IPS DF 4.7 (cell line): Measurements from ENCODE around the gene ABCF1.

Experiments used
- DNase-seq: peaks from one replicate; pipeline ENCODE4 v3.0.0-alpha.2; 2013; ENCODE audit warnings: low spot score; ENCODE audit errors: extremely low read depth

The ABCF1 gene

DNA sequence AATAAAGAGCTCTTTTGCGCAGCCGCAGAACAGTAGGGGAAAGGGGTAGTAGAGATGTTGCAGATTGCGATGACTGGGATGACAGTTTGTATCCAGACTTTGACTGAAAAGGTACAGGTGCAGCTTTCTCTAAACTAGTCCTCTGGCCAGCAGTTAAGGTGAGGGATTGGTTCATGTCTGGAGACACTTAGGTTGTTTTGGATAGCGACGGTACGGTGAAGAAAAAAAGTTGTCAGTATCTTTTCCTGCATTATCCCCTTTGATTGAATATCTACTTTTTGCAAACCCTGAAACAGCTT, 13.6 kb upstream of the ABCF1 start:
- no peak for DNase-seq

DNA sequence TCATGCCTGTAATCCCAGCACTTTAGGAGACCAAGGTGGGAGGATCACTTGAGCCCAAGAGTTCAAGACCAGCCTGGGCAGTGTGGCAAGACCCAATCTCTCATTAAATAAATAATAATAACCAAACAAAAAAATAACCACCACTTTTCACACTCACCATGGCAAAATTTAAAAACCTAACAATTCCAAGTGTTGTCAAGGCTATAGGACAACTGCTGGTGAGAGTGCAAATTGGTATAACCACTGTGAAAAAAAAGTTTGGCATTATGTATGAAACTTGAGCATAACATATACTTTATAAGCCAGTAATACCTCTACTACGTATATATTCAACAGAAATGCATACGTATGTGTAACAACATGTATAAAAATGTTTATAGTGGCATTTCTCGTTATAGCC, 10.3 kb upstream of the ABCF1 start:
- no peak for DNase-seq

DNA sequence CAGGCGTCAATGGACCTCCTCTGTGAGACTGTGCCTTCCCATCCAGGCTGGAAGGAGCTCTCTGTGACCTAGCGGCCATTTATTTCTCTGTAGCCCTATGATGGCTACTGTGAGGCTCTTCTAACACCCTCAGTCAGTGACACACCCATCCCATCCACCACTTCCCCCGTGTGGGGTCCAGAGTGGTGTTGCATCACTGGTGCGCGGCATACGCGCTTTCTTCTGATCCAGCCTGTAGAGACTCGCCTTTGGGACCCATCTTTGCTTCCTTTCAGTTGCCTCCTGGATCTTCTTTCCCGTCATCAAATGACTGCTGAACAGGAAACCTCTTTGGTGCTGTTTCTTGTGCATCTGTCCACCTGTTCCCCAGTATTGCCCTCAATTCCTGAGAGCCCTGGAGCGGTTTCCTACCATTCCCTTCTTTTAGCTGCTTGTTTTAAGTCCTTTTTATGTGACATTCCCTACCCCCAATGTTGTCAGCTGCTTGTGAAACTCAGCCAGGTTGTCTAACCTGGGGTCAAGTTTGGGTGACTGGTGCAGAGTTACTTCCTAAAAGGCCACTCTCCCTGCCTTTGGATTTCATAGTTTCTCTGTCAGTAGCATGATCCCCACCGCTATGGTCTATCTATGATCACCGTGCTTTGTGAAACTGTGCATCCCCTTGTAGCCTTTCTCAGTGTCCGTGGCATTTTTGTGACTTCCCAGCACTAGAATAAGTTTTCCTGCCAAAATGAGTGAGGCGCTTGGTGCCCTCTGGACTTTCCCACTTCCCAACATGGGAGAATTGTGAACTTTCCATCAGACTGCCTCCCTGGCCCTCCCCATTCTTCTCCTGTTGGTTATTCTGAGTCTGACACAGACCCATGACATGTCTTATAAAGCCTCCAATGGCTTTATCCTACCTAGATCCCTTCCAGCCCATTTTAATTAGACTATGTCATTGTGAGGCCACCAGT, 8.5 kb upstream of the ABCF1 start:
- DNase-seq = no peak

DNA sequence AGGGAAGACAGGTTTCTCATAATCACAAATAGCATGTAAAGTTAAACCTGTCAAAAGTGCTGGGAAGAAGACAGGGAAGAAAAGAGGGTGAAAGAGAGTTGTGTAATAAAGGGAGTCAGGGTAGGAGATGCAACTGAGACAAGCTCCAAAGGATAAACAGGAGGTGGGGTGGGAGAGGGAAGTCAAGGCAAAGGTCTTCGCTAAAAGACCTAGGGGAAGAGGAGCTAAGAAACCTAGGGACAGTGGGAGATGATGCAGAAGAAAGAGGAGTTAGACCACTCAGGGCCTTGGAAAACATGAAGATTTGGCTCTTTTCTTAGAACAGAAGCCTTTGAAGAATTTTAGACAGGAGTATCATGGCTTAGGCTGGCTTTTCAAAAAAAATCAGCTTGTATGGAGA, 7.1 kb upstream of the ABCF1 start:
- no peak for DNase-seq

DNA sequence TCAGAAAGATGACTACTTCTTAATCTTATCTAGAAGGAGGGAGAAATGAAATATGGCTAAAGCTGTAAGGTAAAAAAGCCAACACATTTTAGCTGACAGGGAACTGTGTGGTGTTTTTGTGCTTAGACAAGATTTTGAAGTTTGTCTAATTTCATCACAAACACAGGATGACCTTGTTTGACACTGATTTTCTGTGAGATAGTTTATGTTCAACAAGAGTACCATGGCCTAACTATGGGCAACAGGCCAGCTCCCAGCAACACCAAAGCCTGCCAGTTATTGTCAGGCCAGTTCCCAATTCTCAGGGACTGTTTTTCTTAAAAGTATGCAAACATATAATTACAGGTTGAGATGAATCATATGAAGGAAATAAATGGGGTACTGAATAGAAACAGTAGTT, 5.5 kb upstream of the ABCF1 start:
- DNase-seq = no peak

DNA sequence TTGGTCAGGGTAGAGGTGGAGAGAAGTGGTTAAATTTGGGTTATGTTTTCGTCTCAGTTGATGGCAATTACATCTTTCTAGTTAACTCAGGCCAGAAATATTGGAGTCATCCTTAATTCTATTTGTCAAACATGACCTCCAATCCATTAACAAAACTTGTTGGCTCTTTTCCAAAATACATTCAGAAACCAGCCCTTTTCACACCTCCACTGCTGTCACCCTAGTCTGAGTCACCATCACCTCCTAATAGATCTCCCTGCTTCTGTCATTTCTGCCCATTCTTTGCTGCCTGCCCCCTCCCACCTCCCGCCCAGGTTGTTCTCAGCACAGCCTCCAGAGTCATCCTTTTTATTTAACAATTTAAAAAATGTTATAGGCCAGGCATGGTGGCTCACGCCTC, 3.0 kb upstream of the ABCF1 start:
- DNase-seq = no peak

DNA sequence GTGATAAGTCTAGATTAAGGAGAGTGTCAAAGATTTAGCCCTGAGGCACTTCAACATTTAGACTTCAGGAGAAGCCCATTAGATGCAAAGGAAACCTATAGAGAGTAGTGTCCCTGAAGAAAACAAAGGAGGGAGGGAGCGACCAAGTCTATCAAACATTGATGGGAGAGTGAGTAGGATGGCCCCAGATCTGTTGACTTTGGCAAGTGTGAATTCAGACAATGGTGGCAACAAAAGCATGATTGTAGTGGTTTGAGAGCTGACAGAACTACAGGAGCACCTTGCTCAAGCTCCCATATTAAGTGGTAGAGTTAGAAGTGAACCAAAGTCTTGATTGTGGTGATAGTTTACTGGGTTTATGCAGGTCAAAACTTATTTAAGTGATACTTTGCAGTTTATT, 979 bp upstream of the ABCF1 start:
- DNase-seq = no peak

DNA sequence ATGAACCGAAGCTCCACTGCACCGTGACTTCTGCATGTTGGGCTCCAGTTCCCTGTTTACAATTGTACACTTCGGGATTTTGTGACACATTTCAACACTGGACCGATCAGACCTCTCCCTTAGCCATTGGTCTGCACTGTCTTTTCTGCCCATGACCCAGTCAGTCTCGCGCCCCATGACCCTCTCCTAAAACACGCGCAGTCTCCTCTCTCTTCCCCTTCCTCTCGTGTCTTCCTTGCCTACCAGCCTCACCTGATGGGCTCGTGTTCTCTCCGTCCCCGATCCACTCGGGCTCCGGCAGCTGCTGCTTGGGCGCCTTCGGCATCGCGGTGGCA, 535 bp upstream of the ABCF1 start:
- no peak for DNase-seq

DNA sequence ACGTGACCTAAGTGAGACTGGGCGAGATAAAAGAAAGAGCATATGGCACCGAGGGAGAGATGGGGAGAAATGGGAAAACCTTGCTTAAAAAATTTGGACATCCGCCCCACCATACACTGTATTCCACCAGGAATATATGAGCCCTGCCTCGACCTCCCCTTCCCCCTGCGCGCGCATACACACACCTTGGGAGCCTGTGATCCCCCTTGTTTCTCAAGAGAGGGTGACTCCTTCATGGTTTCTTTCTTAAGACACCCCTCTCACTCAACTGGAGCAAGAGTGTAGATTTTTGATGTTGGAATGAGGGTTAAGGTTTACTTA, 480 bp downstream of the ABCF1 start:
- DNase-seq = no peak

DNA sequence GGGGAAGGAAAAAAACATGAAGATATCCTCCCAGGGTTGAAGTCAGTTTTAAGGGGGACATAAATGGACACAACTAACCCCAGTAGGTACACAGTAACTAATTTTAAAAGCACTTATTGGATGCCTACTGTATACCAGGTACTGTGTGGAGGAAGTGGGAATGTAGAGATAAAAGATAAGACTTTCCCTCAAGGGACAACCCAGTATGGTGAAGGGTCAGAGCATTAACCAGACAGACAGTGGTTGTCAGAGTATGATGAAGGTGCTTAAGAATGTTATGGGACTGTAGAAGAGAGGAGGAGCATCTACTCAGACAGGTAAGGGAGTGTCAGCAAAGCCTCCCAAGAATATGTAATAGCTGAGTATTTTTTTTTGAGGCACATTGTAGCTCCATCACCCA, 906 bp downstream of the ABCF1 start:
- DNase-seq = no peak

DNA sequence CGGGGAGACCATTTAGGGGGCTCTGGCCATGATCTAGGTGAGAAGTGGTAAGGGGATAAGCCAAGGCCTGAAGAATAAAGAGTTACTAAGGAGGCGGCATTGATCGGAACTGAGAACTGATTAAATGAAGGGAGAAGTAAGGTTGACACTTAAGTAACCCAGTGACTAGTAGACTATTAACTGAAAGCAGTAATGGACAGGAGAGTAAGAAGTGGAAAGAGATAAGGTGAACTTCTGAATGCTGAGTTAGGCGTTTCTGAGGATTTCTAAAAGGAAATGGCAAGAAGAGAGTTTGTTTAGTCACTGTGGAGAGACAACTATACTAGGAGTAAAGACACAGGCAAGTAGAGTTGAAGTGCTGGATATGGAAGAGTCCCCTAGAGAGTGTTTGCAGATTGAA, 1.9 kb downstream of the ABCF1 start:
- DNase-seq = no peak

DNA sequence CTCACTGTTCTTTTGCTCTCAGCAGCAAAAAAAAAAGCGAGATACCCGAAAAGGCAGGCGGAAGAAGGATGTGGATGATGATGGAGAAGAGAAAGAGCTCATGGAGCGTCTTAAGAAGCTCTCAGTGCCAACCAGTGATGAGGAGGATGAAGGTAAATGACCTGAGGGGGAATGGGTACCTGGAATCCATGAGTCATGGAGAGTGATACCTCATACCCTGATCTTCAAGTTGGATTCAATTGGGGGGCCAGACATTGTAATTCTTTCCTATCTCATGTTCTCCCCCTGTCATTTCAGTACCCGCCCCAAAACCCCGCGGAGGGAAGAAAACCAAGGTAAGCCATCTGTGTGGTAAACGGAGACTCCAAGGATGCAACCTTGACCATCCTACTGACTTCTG, 6.8 kb downstream of the ABCF1 start:
- DNase-seq = no peak

DNA sequence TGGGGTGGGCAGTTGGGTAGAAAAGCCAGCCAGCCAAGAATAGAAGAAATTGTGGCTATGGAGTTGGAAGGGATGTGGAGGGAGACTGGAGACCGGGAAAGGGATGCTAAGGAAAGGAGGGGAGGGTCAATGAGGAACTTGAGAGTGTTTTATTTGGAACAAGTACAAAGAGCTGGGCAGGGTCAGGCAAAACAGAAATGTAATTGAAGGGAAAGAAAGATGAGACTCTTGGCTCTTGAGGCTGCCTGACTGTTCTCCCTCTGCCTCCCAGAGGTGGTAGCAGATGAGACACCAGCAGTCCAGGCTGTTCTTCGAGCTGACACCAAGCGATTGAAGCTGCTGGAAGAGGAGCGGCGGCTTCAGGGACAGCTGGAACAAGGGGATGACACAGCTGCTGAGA, 12.7 kb downstream of the ABCF1 start:
- no peak for DNase-seq

DNA sequence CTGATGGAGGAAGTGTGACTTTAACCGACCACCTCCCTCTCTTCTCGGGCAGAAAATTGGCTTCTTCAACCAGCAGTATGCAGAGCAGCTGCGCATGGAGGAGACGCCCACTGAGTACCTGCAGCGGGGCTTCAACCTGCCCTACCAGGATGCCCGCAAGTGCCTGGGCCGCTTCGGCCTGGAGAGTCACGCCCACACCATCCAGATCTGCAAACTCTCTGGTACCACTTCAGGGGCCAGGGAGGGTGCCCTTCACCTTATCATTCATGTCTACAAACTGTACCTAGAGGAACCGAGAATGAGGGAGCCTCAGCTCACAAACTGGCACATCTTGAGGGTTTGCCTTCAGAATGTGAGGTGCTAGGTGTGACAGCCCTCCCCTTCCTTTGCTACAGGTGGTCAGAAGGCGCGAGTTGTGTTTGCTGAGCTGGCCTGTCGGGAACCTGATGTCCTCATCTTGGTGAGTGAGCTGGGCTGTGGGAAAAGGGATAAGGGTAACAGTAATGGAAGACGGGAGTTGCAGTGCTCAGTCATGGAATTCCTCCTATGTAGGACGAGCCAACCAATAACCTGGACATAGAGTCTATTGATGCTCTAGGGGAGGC, 18.6 kb downstream of the ABCF1 start:
- no peak for DNase-seq

DNA sequence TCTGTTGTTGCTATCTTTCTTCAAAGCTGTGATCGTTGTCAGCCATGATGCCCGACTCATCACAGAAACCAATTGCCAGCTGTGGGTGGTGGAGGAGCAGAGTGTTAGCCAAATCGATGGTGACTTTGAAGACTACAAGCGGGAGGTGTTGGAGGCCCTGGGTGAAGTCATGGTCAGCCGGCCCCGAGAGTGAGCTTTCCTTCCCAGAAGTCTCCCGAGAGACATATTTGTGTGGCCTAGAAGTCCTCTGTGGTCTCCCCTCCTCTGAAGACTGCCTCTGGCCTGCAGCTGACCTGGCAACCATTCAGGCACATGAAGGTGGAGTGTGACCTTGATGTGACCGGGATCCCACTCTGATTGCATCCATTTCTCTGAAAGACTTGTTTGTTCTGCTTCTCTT, 19.3 kb downstream of the ABCF1 start:
- DNase-seq = no peak

DNA sequence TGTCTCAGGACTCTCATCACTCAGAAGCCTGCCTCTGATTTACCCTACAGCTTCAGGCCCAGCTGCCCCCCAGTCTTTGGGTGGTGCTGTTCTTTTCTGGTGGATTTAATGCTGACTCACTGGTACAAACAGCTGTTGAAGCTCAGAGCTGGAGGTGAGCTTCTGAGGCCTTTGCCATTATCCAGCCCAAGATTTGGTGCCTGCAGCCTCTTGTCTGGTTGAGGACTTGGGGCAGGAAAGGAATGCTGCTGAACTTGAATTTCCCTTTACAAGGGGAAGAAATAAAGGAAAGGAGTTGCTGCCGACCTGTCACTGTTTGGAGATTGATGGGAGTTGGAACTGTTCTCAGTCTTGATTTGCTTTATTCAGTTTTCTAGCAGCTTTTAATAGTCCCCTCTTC, 19.8 kb downstream of the ABCF1 start:
- DNase-seq = no peak

DNA sequence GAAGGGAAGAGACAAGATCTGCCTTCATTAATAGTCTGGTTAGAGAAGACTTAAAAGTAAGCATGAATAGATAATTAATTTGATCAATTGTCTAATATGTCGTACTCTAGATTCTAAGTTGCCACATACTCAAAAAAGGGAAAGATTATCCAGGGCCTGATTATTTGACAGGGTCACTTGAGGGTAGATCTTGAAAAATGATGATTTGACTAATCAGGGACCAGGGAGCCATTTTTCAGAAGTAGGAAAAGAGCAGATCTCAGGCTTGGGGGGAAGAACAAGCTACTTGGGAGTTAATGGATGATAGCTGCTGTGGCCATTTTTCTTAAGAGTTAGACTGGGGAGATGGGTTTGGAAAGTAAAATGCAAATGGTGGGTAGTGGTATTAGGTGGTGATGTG, 21.0 kb downstream of the ABCF1 start:
- DNase-seq = no peak

DNA sequence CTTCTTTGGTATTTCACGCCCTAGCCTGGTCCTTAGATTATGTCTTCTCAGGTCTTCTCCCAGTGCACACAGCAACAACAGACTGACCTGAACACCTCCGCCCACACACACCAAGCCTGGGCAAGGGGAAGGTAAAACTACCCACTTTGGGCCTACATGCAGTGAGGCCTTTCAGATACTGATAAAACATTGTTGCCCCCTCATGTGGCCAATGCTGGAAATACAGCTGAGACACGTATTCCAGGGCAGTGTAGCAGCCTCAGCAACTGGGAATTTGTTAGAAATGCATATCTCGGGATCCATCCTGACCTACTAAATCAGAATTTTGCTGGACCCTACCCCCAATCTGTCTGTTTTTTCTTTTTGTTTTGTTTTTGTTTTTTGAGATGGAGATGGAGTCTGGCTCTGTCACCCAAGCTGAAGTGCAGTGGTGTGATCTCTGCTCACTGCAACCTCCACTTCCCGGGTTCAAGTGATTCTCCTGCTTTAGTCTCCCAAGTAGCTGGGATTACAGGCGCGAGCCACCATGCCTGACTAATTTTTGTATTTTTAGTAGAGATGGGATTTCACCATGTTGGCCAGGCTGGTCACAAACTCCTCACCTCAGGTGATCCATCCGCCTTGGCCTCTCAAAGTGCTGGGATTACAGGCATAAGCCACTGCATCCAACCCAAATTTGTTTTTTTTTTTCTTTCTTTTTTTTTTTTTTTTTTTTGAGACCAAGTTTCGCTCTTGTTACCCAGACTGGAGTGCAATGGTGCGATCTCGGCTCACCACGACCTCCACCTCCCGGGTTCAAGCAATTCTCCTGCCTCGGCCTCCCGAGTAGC, 26.3 kb downstream of the ABCF1 start:
- DNase-seq = peak; percentile 82

DNA sequence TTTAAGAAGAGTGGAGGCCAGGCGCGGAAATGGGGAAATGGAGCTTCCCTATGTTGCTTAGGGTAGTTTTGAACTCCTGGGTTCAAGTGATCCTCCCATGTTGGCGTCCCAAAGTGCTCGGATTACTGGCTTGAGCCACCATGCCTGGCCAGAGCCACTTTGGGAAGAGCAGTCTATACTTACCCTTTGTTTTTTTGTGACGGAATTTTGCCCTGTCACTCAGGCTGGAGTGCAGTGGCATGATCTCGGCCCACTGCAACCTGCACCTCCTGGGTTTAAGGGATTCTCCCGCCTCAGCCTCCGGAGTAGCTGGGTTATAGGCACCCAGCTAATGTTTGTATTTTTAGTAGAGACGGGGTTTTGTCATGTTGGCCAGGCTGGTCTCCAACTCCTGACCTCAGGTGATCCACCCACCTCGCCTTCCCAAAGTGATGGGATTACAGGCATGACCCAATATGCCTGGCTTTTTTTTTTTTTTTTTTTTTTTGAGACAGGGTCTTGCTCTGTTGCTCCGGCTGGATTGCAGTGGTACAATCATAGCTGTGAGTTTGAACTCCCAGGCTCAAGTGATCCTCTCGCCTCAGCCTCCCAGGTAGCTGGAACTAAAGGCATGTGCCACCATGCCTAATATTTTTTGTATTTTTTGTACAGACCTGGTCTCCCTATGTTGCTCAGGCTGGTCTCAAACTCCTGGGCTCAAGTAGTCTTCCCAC, 27.8 kb downstream of the ABCF1 start:
- DNase-seq = no peak

DNA sequence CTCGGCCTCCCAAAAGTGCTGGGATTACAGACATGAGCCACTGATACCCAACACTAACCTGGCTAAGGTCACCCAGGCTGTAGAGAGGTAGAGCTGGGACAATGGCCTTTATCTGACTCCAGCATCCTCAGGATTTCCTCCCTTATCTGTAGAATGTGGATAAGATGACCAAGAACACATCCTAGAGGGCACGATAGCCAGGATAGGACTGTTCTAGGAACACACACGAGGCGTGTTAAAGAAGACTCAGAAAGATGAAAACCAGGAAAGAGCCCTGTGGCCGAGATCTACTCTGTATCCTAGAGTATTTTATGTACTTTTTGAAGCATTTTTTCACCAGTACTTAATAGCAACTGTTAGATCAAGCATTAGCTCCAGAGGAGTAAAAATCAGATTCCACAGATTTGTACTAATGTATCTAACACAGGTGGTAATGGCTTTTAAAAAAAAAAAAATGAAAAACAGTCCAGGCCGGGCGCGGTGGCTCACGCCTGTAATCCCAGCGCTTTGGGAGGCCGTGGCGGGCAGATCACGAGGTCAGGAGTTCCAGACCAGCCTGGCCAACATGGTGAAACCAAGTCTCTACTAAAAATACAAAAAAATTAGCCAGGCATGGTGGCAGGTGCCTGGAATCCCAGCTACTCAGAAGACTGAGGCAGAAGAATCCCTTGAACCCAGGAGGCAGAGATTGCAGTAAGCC, 28.5 kb downstream of the ABCF1 start:
- no peak for DNase-seq

DNA sequence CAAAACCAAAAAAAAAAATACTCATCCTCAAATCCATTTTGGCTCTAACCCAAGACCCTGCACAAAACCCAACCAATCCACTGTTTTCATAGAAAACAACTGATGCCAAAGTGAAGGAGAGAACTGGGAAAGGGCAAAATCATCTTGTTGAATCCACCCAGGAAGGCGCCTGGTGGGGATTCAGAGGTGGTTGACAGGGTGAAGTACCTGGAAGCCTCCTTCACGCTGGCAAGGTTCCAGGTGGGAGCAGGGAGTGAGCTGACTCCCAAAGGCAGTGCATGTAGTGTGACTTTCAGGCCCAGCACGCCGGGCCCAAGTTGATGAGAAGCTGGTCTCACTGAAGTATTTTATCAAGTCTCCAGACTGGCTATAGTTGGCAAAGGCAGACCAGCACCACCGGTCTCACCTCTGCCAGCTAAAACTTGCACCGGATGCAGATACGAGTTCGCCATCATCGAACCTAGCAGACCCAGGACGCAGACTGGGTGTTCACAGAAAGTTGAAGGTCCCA, 29.3 kb downstream of the ABCF1 start:
- no peak for DNase-seq
